HepG2 (cell line): Measurements from ENCODE around the gene RAET1L. TPM values are rescaled to one million over a fixed set of nuclear protein-coding genes. Genes with fewer than 3 reads are reported as not detected.

Experiments used
- ATAC-seq: fragments of 200-7000 bp; cut with Tn5 transposase; 3 replicates; pipeline ENCODE4 v1.9.1; 2020; ENCODE audit warnings: mild to moderate bottlenecking, moderate library complexity
- BruUV-seq: library from RNA; stranded (reverse); fragments of 400-500 nt; replicated peaks from 2 replicates; lab custom pipeline; 2021; lab: Mats Ljungman, UMichigan
- CTCF ChIA-PET: fragments of 300-600 bp; formaldehyde crosslinking; extraction: SDS; loops from one replicate; lab custom pipeline; 2021; ENCODE audit warnings: low total read pairs, inconsistent platforms, low intra/inter-chr PET ratio; lab: Yijun Ruan, JAX
- POLR2A ChIA-PET: fragments of 350-600 bp; sonication (Branson Sonifier 250); formaldehyde crosslinking; loops from one replicate; lab custom pipeline; 2020; ENCODE audit warnings: antibody characterized with exemption, inconsistent platforms; lab: Yijun Ruan, JAX
- DNase-seq: peaks from one replicate; pipeline ENCODE4 v3.0.0-alpha.2; 2015; ENCODE audit warnings: low spot score
- FAIRE-seq: peaks from 3 replicates; lab custom pipeline; 2011; peaks lifted over from hg19 to GRCh38; lab: Jason Lieb, UNC
- H2AFZ ChIP-seq: one replicate; pipeline ENCODE4 v1.6.1; 2011; ENCODE audit warnings: low read length, inconsistent platforms
- H3K27ac ChIP-seq: fragments of 300-600 bp; 3 replicates; pipeline ENCODE4 v1.8.0; 2011; ENCODE audit warnings: mixed run types, mild to moderate bottlenecking, mixed read lengths, low read length, inconsistent platforms; ENCODE audit not compliant: insufficient read depth; ENCODE audit errors: extremely low read length
- H3K27me3 ChIP-seq, 2 experiments: fragments of 200-600 bp in 1 of 2; 2 replicates in 1 of 2; 3 replicates in 1 of 2; pipeline versions ENCODE4 v1.6.0 to v1.8.0; 2011; ENCODE audit warnings: low read length in 2 of 2, mild to moderate bottlenecking in 2 of 2, moderate library complexity in 2 of 2, inconsistent platforms in 1 of 2; ENCODE audit not compliant: insufficient read depth in 2 of 2, control insufficient read depth in 1 of 2
- H3K36me3 ChIP-seq, 2 experiments: fragments of 200-600 bp in 1 of 2; replicated peaks in 1 of 2; 2 replicates in 1 of 2; 3 replicates in 1 of 2; pipeline versions ENCODE4 v1.5.1 to v1.8.0; 2011; ENCODE audit warnings: low read length in 2 of 2, inconsistent platforms in 1 of 2; ENCODE audit not compliant: insufficient read depth in 2 of 2, control insufficient read depth in 1 of 2
- H3K4me1 ChIP-seq: 2 replicates; pipeline ENCODE4 v1.5.1; 2012; ENCODE audit warnings: low read length, inconsistent platforms; ENCODE audit not compliant: insufficient read depth
- H3K4me2 ChIP-seq: 2 replicates; pipeline ENCODE4 v1.6.0; 2011; ENCODE audit warnings: low read depth, low read length, inconsistent platforms
- H3K4me3 ChIP-seq, 3 experiments: fragments of 200-600 bp in 1 of 3; sonication (generic), shearing (Covaris generic) in 1 of 3; replicated peaks in 1 of 3; 2 replicates each; pipeline ENCODE4 v1.5.1; 2011 to 2016; ENCODE audit warnings: low read length in 3 of 3, inconsistent platforms in 2 of 3, low read depth in 2 of 3, mild to moderate bottlenecking in 2 of 3, control low read depth in 1 of 3, mixed read lengths in 1 of 3; ENCODE audit not compliant: insufficient read depth in 1 of 3
- H3K79me2 ChIP-seq: one replicate; pipeline ENCODE4 v1.6.1; 2011; ENCODE audit warnings: low read length, inconsistent platforms; ENCODE audit not compliant: insufficient read depth
- H3K9ac ChIP-seq: 2 replicates; pipeline ENCODE4 v1.6.0; 2011; ENCODE audit warnings: mild to moderate bottlenecking, low read depth, low read length, inconsistent platforms; ENCODE audit not compliant: insufficient read depth
- H3K9me3 ChIP-seq: 2 replicates; pipeline ENCODE4 v1.5.1; 2012; ENCODE audit warnings: mild to moderate bottlenecking, low read length
- H4K20me1 ChIP-seq: 2 replicates; pipeline ENCODE4 v1.6.0; 2011; ENCODE audit warnings: inconsistent platforms, mild to moderate bottlenecking, low read length, moderate library complexity; ENCODE audit not compliant: insufficient read depth
- ATF5 ChIP-seq: sonication (generic); formaldehyde crosslinking; IDR thresholded peaks from 2 replicates; pipeline ENCODE4 v1.4.0; 2020; ENCODE audit warnings: mild to moderate bottlenecking, low read depth, missing genetic modification reagents
- DNMT3B ChIP-seq: conservative IDR thresholded peaks from 2 replicates; pipeline ENCODE4 v1.6.1; 2016; ENCODE audit warnings: missing biosample characterization, control low read depth
- FOXK2 ChIP-seq: fragments of 450-650 bp; IDR thresholded peaks from 2 replicates; pipeline ENCODE4 v1.6.1; 2016
- HDAC2 ChIP-seq: sonication (generic); formaldehyde crosslinking; IDR thresholded peaks from 2 replicates; pipeline ENCODE4 v1.4.0; 2020; ENCODE audit warnings: missing genetic modification reagents
- JUN ChIP-seq: sonication (generic); formaldehyde crosslinking; IDR thresholded peaks from 2 replicates; pipeline ENCODE4 v1.4.0; 2020; ENCODE audit warnings: mild to moderate bottlenecking, missing genetic modification reagents
- KLF13 ChIP-seq: sonication (generic); formaldehyde crosslinking; IDR thresholded peaks from 2 replicates; pipeline ENCODE4 v1.4.0; 2020; ENCODE audit warnings: mild to moderate bottlenecking, missing genetic modification reagents
- LBX2 ChIP-seq: sonication (generic); formaldehyde crosslinking; IDR thresholded peaks from 2 replicates; pipeline ENCODE4 v1.5.0; 2020; ENCODE audit warnings: missing genetic modification reagents, mild to moderate bottlenecking, borderline replicate concordance
- MYNN ChIP-seq: sonication (generic); formaldehyde crosslinking; IDR thresholded peaks from 2 replicates; pipeline ENCODE4 v1.4.0; 2020; ENCODE audit warnings: mild to moderate bottlenecking, low read depth, missing genetic modification reagents
- THAP7 ChIP-seq: sonication (generic); formaldehyde crosslinking; IDR thresholded peaks from 2 replicates; pipeline ENCODE4 v1.8.1; 2023; ENCODE audit warnings: mild to moderate bottlenecking, missing genetic modification reagents
- TMF1 ChIP-seq: sonication (generic); formaldehyde crosslinking; IDR thresholded peaks from 2 replicates; pipeline ENCODE4 v1.8.1; 2022; ENCODE audit warnings: low read depth, missing genetic modification reagents
- ZBTB25 ChIP-seq: IDR thresholded peaks from 2 replicates; pipeline ENCODE4 v1.6.1; 2018; ENCODE audit warnings: missing genetic modification reagents
- ZNF260 ChIP-seq: sonication (generic); formaldehyde crosslinking; IDR thresholded peaks from 2 replicates; pipeline ENCODE4 v1.4.0; 2020; ENCODE audit warnings: missing genetic modification reagents, low read depth, mild to moderate bottlenecking, borderline replicate concordance
- ZNF414 ChIP-seq: sonication (generic); formaldehyde crosslinking; IDR thresholded peaks from 2 replicates; pipeline ENCODE4 v1.5.0; 2020; ENCODE audit warnings: missing genetic modification reagents
- ZNF556 ChIP-seq: sonication (generic); formaldehyde crosslinking; IDR thresholded peaks from 2 replicates; pipeline ENCODE4 v1.4.0; 2020; ENCODE audit warnings: mild to moderate bottlenecking, missing genetic modification reagents, borderline replicate concordance
- ZNF609 ChIP-seq: sonication (generic); formaldehyde crosslinking; IDR thresholded peaks from 2 replicates; pipeline ENCODE4 v1.4.0; 2020; ENCODE audit warnings: mild to moderate bottlenecking, missing genetic modification reagents, borderline replicate concordance
- ZNF850 ChIP-seq: sonication (generic); formaldehyde crosslinking; conservative IDR thresholded peaks from 2 replicates; pipeline ENCODE4 v1.9.0; 2021; ENCODE audit warnings: mild to moderate bottlenecking, missing genetic modification reagents
- WGBS: methylation state at CpG from one replicate; pipeline ENCODE4 v1.1.6; 2017; ENCODE audit warnings: low lambda C conversion rate; 5-methylcytosine and 5-hydroxymethylcytosine counted together
- in situ Hi-C: cut with HindIII; loops from 2 replicates; pipeline ENCODE4 v1.10.0; 2017; ENCODE audit warnings: low pct_unique_long_range_greater_than_20kb; ENCODE audit not compliant: extremely low pct_ligation_motif_present
- intact Hi-C: fragments of 100-400 bp; cut with micrococcal nuclease; formaldehyde crosslinking; loops from one replicate; pipeline ENCODE4 v1.10.0; 2022; ENCODE audit not compliant: unreplicated experiment
- polyA plus RNA-seq, 8 experiments: library from polyadenylated mRNA; depleted of rRNA in 3 of 8; stranded (reverse) in 7 of 8; unstranded in 1 of 8; fragments of >200 nt; fragmentation: Illumina TruSeq in 4 of 8; extraction: Trizol in 4 of 8; gene quantifications; 2 replicates each; pipeline versions ENCODE4 v1.2.1 to v1.2.3, GENCODE V29; 2011 to 2016; ENCODE audit warnings: low read depth in 4 of 8, missing spikeins in 1 of 8, mixed read lengths in 1 of 8; ENCODE audit not compliant: insufficient read depth in 1 of 8
- total RNA-seq, 5 experiments: library from RNA; depleted of rRNA; stranded (reverse); fragments of >200 nt; fragmentation: Illumina TruSeq; extraction: Trizol; gene quantifications; 2 replicates each; pipeline ENCODE4 v1.2.3, GENCODE V29; 2016; ENCODE audit warnings: low read depth in 1 of 5

The RAET1L gene
- total and polyA plus RNA-seq, 2 of the 13 experiments (the other 11 are each of a cell fraction or from before 2014, with no cell fraction given) = not detected

- Histone ChIP-seq H3K27ac (no peak overlapping the region), H3K4me3 (no peak overlapping the region), H3K4me2 (no peak overlapping the region), H3K4me1 (0 out of 2 replicates have a peak, but pooled peaks cover 4% of the 10 kb centered on the region), H3K36me3 (no peaks in the 10 kb centered on the region), H3K9ac (no peak overlapping the region), H2AFZ (no peak overlapping the region), H3K79me2 (no peaks in the 10 kb centered on the region), H4K20me1 (no peaks in the 10 kb centered on the region), H3K27me3 (peaks cover 4 to 33% of the 10 kb centered on the region in 2 experiments; a peak in 4 of 5 replicates), H3K9me3 (no peaks in the 10 kb centered on the region)
- ATAC-seq (no peak), DNase-seq (no peak), FAIRE-seq (no peak)
- no TSS peak for BruUV-seq
- in situ Hi-C loops (loop anchor here (10.0 kb wide), 1 partner anchor 155 kb away; no protein-coding TSS in a partner anchor), intact Hi-C loops (no loop called here)
- 9% methylated on average over 2 of the region's 2 CpGs for WGBS
- ChIA-PET POLR2A (no interaction called here), CTCF (no interaction called here)
- TF ChIP-seq MYNN (CRISPR knock-in tag) (no peak), THAP7 (CRISPR knock-in tag) (no peak), ATF5 (no peak), ZNF414 (CRISPR knock-in tag) (no peak), ZNF850 (CRISPR knock-in tag) (no peak), HDAC2 (CRISPR knock-in tag) (no peak), FOXK2 (no peak), JUN (CRISPR knock-in tag) (no peak), DNMT3B (CRISPR knock-in tag) (no peak), ZNF609 (no peak), KLF13 (CRISPR knock-in tag) (no peak), ZNF556 (CRISPR knock-in tag) (no peak), ZNF260 (no peak), TMF1 (CRISPR knock-in tag) (no peak), LBX2 (no peak), ZBTB25 (CRISPR knock-in tag) (no peak)
Observed at GRCh38 chr6:149999636-150000035, 25.7 kb downstream of the RAET1L start.
